ENCODE measurements around the gene PRKCA. TPM values are rescaled to one million over a fixed set of nuclear protein-coding genes. Genes with fewer than 3 reads are reported as not detected.

The PRKCA gene
- total RNA-seq, 1 experiment from 2014 or later = 29.6 TPM

DNA sequence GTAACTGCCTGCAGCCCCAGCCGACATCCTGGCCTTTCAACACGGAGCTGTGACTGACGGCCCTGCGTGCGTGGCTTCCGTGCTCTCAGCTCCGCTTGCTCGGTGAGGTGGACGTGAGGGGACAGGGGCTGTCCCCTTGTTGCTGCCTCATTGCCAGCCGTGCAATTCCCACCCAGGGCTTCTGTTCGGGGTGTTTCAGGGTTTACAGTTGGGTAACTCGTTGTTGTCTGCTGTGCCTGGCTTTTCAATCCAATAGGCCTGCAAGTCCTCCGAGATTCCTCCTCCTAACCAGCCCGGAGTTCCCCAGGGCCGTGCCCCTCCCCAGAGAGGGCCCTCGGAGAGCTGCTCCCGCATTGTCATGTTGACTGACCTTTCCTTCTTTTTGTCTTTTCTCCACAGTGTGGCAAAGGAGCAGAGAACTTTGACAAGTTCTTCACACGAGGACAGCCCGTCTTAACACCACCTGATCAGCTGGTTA is 501.1 kb downstream of the PRKCA start:
- Histone ChIP-seq H3K4me1 (no peaks in the 10 kb centered on the region), H3K4me3 (ENCODE audit: low read depth, low read length) (no peak overlapping the region), H3K36me3 (ENCODE audit: control insufficient read depth, insufficient read depth, low read length) (no peaks in the 10 kb centered on the region), H3K27me3 (replicated peaks; ENCODE audit: control insufficient read depth, insufficient read depth, low read length) (no peaks in the 10 kb centered on the region; the same call in 1 of the 2 replicates), H3K9me3 (no peaks in the 10 kb centered on the region)
- CTCF ChIA-PET = no interaction called here
- no TSS peak for BruUV-seq (replicated peaks)
- no peak overlapping the region for H3K4me3 Mint-ChIP-seq (ENCODE audit: unreplicated experiment)
- no peaks in the 10 kb centered on the region for H3K4me1 Mint-ChIP-seq (ENCODE audit: low read depth, unreplicated experiment)
- H3K9me3 Mint-ChIP-seq (ENCODE audit: unreplicated experiment) = no peaks in the 10 kb centered on the region
- H3K36me3 Mint-ChIP-seq (ENCODE audit: insufficient read depth, unreplicated experiment) = peaks cover 12% of the 10 kb centered on the region
- POLR2A ChIA-PET = no interaction called here
- H3K27me3 Mint-ChIP-seq (ENCODE audit: insufficient read depth, unreplicated experiment) = no peaks in the 10 kb centered on the region
- intact Hi-C loops (cut with micrococcal nuclease; ENCODE audit: unreplicated experiment) = no loop called here
- no peak overlapping the region for H3K27ac Mint-ChIP-seq (ENCODE audit: unreplicated experiment)
- TF ChIP-seq, protein P1, sequence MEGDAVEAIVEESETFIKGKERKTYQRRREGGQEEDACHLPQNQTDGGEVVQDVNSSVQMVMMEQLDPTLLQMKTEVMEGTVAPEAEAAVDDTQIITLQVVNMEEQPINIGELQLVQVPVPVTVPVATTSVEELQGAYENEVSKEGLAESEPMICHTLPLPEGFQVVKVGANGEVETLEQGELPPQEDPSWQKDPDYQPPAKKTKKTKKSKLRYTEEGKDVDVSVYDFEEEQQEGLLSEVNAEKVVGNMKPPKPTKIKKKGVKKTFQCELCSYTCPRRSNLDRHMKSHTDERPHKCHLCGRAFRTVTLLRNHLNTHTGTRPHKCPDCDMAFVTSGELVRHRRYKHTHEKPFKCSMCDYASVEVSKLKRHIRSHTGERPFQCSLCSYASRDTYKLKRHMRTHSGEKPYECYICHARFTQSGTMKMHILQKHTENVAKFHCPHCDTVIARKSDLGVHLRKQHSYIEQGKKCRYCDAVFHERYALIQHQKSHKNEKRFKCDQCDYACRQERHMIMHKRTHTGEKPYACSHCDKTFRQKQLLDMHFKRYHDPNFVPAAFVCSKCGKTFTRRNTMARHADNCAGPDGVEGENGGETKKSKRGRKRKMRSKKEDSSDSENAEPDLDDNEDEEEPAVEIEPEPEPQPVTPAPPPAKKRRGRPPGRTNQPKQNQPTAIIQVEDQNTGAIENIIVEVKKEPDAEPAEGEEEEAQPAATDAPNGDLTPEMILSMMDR (IDR thresholded peaks at IDR 0.05; ENCODE audit: insufficient read depth in 1 of 2, low read depth in 1 of 2, low read length in 1 of 2, severe bottlenecking in 1 of 2, unreplicated experiment in 1 of 2) = no peak
- no peak for DNase-seq

DNA sequence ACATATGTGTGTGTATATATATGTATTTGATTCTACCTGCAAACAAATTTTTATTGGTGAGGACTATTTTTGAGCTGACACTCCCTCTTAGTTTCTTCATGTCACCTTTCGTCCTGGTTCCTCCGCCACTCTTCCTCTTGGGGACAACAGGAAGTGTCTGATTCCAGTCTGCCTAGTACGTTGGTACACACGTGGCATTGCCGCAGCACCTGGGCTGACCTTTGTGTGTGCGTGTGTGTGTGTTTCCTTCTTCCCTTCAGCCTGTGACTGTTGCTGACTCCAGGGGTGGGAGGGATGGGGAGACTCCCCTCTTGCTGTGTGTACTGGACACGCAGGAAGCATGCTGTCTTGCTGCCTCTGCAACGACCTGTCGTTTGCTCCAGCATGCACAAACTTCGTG is 503.2 kb downstream of the PRKCA start:
- Mint-ChIP-seq H3K4me3 (ENCODE audit: unreplicated experiment) (no peak overlapping the region), H3K27ac (ENCODE audit: unreplicated experiment) (no peak overlapping the region), H3K27me3 (ENCODE audit: insufficient read depth, unreplicated experiment) (no peaks in the 10 kb centered on the region), H3K4me1 (ENCODE audit: low read depth, unreplicated experiment) (no peaks in the 10 kb centered on the region), H3K9me3 (ENCODE audit: unreplicated experiment) (no peaks in the 10 kb centered on the region), H3K36me3 (ENCODE audit: insufficient read depth, unreplicated experiment) (peaks cover 6% of the 10 kb centered on the region)
- no peak for DNase-seq
- intact Hi-C loops (cut with micrococcal nuclease; ENCODE audit: unreplicated experiment) = no loop called here
- CTCF ChIA-PET = interaction anchor here (0.6 kb wide), 1 partner anchor 160 kb away, joined by 3 read pairs; no protein-coding TSS in a partner anchor
- BruUV-seq (replicated peaks) = no TSS peak
- Histone ChIP-seq H3K4me1 (no peaks in the 10 kb centered on the region), H3K27me3 (replicated peaks; ENCODE audit: control insufficient read depth, insufficient read depth, low read length) (no peaks in the 10 kb centered on the region; the same call in 1 of the 2 replicates), H3K9me3 (no peaks in the 10 kb centered on the region), H3K4me3 (ENCODE audit: low read depth, low read length) (no peak overlapping the region), H3K36me3 (ENCODE audit: control insufficient read depth, insufficient read depth, low read length) (no peaks in the 10 kb centered on the region)
- TF ChIP-seq, protein P1 (IDR thresholded peaks at IDR 0.05; ENCODE audit: insufficient read depth in 1 of 2, low read depth in 1 of 2, low read length in 1 of 2, severe bottlenecking in 1 of 2, unreplicated experiment in 1 of 2) = no peak
- POLR2A ChIA-PET = no interaction called here

DNA sequence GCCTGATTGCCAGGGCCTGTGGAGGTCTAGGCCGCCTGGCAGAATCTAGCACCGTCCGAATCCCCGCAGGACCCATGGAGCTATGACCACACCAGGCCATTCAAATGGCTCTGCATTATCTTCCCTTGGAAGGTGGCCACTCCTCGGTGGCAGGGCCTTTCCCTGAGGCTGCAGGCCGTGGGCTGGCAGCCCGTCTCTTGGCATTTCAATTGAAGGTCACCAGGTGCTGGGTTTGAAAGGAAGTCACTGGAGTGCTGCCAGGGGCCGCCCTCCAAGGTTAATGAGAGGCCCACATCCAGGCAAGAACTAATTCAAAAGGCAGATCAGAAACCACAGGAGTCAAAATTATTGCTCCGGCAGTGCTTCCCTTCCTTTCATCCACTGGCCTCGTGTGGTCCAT is 504.8 kb downstream of the PRKCA start:
- intact Hi-C loops (cut with micrococcal nuclease; ENCODE audit: unreplicated experiment) = no loop called here
- TF ChIP-seq, protein P1 (IDR thresholded peaks at IDR 0.05; ENCODE audit: insufficient read depth in 1 of 2, low read depth in 1 of 2, low read length in 1 of 2, severe bottlenecking in 1 of 2, unreplicated experiment in 1 of 2) = no peak
- ChIA-PET POLR2A (no interaction called here), CTCF (no interaction called here)
- no peaks in the 10 kb centered on the region for H3K27me3 ChIP-seq (replicated peaks; ENCODE audit: control insufficient read depth, insufficient read depth, low read length)
- H3K4me3 ChIP-seq (ENCODE audit: low read depth, low read length) = no peak overlapping the region
- Mint-ChIP-seq H3K27me3 (ENCODE audit: insufficient read depth, unreplicated experiment) (peaks cover 3% of the 10 kb centered on the region), H3K4me1 (ENCODE audit: low read depth, unreplicated experiment) (no peaks in the 10 kb centered on the region), H3K9me3 (ENCODE audit: unreplicated experiment) (no peaks in the 10 kb centered on the region), H3K4me3 (ENCODE audit: unreplicated experiment) (no peak overlapping the region), H3K36me3 (ENCODE audit: insufficient read depth, unreplicated experiment) (peaks cover 6% of the 10 kb centered on the region), H3K27ac (ENCODE audit: unreplicated experiment) (no peak overlapping the region)
- no peaks in the 10 kb centered on the region for H3K9me3 ChIP-seq
- H3K36me3 ChIP-seq (ENCODE audit: control insufficient read depth, insufficient read depth, low read length) = no peaks in the 10 kb centered on the region
- no peaks in the 10 kb centered on the region for H3K4me1 ChIP-seq
- no TSS peak for BruUV-seq (replicated peaks)
- no peak for DNase-seq

Data from Caco-2 (cell line).